GM12874 (cell line): ENCODE results near the gene CYSRT1.
A peak's percentile ranks its signal among the peaks of the same experiment; 100 is the strongest.

ENCODE experiments used
- TF ChIP-seq, protein P1 (sequence below): IDR thresholded peaks from 2 replicates; pipeline ENCODE4 v1.5.1; 2011; ENCODE audit warnings: low read depth, mild to moderate bottlenecking, control low read depth, low read length, moderate library complexity; ENCODE audit not compliant: insufficient read depth

The CYSRT1 gene

DNA sequence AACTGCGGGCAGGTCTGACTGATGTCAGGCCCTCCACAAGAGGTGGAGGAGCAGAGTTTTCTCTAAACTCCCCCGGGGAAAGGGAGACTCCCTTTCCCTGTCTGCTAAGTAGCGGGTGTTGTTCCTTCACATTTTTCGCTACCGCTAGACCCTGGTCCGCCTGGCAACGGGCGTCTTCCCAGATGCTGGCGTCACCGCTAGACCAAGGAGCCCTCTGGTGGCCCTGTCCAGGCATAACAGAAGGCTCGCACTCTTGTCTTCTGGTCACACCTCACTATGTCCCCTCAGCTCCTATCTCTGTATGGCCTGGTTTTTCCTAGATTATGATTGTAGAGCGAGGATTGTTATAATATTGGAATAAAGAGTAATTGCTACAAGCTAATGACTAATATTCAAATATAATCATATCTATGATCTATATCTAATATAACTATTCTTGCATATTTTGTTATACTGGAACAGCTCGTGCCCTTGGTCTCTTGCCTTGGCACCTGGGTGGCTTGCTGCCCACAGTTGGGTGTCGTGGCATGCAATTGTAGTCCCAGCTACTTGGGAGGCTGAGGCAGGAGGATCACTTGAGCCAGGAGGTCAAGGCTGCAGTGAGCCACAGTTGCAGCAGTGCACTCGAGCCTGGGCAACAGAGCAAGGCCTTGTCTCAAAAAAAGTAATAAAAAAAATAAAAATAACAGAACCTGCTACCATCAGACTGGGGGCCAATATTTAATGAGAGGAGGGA is 37.4 kb downstream of the CYSRT1 start:
- TF ChIP-seq, protein P1, sequence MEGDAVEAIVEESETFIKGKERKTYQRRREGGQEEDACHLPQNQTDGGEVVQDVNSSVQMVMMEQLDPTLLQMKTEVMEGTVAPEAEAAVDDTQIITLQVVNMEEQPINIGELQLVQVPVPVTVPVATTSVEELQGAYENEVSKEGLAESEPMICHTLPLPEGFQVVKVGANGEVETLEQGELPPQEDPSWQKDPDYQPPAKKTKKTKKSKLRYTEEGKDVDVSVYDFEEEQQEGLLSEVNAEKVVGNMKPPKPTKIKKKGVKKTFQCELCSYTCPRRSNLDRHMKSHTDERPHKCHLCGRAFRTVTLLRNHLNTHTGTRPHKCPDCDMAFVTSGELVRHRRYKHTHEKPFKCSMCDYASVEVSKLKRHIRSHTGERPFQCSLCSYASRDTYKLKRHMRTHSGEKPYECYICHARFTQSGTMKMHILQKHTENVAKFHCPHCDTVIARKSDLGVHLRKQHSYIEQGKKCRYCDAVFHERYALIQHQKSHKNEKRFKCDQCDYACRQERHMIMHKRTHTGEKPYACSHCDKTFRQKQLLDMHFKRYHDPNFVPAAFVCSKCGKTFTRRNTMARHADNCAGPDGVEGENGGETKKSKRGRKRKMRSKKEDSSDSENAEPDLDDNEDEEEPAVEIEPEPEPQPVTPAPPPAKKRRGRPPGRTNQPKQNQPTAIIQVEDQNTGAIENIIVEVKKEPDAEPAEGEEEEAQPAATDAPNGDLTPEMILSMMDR, result peak; percentile 13; the same call in 1 of the 2 replicates

DNA sequence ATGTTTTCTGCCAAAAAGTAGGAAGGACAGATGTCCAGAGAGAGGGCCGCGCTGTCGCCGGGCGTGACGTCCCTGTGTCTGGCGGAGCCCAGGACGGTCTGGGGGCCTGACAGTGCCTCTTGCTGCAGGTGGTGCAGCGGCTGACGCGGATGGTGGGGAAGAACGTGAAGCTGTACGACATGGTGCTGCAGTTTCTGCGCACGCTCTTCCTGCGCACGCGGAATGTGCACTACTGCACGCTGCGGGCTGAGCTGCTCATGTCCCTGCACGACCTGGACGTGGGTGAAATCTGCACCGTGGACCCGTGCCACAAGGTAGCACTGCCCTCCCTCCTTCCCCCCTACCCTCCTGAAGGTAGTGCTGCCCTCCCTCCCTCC is 37.9 kb downstream of the CYSRT1 start:
- TF ChIP-seq, protein P1, result no peak

DNA sequence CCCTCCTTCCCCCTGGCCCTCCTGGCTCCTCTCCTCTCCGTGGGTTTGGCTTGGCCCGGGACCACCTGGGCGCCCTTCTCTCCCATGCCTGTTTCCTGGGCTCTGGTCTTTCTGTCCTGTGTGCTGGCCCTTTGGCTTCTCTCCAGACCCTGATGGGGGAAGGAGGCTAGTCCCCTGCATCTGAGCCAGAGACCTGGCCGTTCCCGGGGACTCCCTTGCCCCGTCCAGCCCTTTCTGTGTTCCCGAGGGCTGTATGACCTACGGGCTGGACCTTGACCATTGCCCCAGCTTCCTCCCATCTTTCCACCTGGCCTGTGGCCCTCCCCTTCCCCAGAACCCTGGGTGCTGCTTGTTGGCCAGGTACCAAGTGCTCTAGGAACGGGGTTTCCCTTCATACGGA is 38.5 kb downstream of the CYSRT1 start:
- TF ChIP-seq, protein P1, result no peak

DNA sequence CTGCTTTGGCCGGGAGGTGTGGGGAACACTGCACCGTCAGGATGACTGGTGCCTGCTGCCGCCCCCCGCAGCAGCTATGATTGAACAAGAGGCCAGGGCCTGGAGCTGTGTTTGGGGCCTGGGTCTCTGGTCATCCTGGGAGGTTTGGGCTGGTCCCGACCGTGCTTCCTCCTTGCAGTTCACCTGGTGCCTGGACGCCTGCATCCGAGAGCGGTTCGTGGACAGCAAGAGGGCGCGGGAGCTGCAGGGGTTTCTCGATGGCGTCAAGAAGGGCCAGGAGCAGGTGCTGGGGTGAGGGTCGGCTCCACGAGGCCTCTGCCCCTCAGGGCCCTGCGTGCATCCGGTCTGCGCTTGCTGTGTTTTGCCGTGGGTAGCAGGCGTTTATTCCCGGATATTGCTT is 39.1 kb downstream of the CYSRT1 start:
- TF ChIP-seq, protein P1, result no peak

DNA sequence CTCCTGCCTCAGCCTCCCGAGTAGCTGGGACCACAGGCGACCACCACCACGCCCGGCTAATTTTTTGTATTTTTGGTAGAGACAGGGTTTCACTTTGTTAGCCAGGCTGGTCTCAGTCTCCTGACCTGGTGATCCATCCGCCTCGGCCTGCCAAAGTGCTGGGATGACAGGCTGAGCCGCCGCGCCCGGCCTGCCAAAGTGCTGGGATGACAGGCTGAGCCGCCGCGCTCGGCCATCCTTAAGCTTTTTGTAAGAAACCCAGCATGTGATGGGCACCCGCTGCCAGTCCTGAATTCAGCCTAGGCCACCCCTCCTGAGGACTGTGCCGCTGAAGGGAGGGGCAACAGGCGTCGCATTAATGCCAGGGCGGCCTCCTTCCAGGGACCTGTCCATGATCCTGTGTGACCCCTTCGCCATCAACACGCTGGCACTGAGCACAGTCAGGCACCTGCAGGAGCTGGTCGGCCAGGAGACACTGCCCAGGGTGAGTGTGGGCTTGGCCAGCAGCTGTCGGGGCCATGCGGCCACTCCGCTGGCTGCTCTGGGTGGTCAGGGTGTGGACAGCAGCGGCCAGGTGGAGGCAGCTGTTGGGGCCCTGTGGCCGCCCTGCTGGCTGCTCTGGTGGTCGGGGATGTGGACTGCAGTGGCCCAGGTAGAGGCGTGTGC is 40.7 kb downstream of the CYSRT1 start:
- TF ChIP-seq, protein P1, result no peak

DNA sequence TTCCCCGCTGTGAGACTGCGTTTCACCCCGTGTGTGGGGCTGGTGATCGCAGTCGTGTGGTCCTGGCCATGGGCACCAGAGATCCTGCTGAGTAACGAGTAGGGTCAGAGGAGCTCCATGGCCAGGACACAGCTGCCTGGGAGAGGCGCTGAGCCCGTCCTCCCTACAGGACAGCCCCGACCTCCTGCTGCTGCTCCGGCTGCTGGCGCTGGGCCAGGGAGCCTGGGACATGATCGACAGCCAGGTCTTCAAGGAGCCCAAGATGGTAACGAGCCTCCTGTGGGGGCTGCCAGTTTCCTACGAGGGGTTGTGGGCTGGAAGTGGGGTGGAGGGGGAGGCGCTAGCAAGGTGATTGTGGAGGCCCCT is 41.2 kb downstream of the CYSRT1 start:
- TF ChIP-seq, protein P1, result no peak

DNA sequence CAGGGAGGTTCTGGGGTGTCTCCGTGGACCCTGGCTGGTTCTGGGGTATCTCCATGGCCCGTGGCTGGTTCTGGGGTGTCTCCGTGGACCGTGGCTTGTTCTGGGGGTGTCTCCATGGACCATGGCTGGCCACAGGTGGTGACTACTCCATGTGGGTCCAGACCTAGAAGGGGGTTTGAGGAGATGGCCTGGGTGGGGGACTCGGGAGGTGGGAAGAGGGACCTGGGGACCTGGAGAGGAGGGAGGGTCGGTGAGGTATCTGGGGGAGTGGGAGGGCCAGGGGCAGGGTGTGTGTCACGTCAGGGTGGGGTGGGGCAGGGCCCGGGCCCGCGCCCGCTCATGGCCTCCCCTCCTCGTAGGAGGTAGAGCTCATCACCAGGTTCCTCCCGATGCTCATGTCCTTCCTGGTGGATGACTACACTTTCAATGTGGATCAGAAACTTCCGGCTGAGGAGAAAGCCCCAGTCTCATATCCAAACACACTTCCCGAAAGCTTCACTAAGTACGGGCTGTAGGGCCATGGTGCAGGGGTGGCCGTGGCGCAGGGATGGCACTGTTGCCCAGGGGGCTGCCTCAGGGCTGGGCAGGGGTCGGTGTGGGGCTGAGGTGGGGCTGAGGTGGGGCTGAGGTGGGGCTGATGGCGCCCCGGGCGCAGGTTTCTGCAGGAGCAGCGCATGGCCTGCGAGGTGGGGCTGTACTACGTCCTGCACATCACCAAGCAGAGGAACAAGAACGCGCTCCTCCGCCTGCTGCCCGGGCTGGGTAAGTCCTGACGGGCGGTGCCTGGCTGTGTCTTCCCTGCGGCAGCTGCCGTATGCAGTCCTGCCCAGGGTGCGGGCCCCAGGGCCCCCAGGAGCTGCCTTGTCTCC is 41.8 kb downstream of the CYSRT1 start:
- TF ChIP-seq, protein P1, result no peak
